ENCODE measurements around the gene COL2A1.

DNA sequence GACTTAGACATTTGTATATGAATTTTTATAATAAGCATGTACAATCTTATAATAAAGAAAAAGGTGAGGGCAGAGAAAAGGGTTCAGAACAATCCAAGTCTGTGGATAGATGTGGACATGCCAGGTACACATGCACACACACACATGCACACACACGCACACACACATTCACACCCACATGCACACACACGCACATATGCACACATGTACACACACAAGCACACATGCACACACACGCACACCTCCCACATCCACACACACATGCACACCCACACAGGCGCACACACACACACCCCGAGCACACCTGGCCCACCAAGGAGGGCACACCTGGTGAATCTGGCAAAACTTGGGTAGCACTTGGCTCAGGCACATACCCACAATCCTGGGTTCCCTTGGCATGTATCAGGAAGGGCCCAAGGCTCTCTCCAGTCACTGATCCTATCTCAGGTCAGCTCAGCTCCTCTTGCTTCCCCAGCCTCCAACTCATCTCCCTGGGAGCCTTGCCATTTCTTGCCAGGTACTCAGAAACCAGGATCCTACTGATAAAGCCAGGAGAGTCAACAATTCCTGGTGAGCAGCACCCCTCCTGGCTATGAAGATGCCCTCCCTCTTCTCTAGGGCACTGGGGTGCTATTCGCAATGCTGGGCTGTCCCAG is 59.5 kb downstream of the COL2A1 start:
- TF ChIP-seq POLR2A (IDR thresholded peaks at IDR 0.05; ENCODE audit: low read depth, low read length) (no peak), POLR2AphosphoS5 (IDR thresholded peaks at IDR 0.05; ENCODE audit: low read depth, low read length) (no peak), TAF1 (IDR thresholded peaks at IDR 0.05; ENCODE audit: borderline replicate concordance, low read depth, low read length) (no peak)

All from GM12892 (cell line).